ENCODE results near the gene PLD6.

GRCh38 chr17:17252149-17252661 is 46.1 kb upstream of the PLD6 start:
- TF ChIP-seq SUZ12 (IDR thresholded peaks at IDR 0.05; ENCODE audit: extremely low read depth, insufficient read depth, insufficient read length) (no peak), YY1 (IDR thresholded peaks at IDR 0.05; ENCODE audit: insufficient read depth, insufficient read length) (no peak)

Measured in NT2/D1 (cell line).